ENCODE data around the gene RASA4B.
"Not testable (repeated sequence)": the region's sequence is repeated elsewhere in the genome, so short reads cannot be mapped to it uniquely, and the experiment has no call there.

- TF ChIP-seq, protein P1, sequence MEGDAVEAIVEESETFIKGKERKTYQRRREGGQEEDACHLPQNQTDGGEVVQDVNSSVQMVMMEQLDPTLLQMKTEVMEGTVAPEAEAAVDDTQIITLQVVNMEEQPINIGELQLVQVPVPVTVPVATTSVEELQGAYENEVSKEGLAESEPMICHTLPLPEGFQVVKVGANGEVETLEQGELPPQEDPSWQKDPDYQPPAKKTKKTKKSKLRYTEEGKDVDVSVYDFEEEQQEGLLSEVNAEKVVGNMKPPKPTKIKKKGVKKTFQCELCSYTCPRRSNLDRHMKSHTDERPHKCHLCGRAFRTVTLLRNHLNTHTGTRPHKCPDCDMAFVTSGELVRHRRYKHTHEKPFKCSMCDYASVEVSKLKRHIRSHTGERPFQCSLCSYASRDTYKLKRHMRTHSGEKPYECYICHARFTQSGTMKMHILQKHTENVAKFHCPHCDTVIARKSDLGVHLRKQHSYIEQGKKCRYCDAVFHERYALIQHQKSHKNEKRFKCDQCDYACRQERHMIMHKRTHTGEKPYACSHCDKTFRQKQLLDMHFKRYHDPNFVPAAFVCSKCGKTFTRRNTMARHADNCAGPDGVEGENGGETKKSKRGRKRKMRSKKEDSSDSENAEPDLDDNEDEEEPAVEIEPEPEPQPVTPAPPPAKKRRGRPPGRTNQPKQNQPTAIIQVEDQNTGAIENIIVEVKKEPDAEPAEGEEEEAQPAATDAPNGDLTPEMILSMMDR (IDR thresholded peaks at IDR 0.05; ENCODE audit: insufficient read depth, low read length, poor library complexity, severe bottlenecking), result not testable (repeated sequence)
- not testable (repeated sequence) for TF ChIP-seq EZH2phosphoT487 (conservative IDR thresholded peaks at IDR 0.05; ENCODE audit: low read length)
Observed at GRCh38 chr7:102516951-102517350, 626 bp downstream of the RASA4B start.

Data from SU-DHL-6 (cell line).